HCT116 (cell line): ENCODE results near the gene SEMG1. TPM values are rescaled to one million over a fixed set of nuclear protein-coding genes. Genes with fewer than 3 reads are reported as not detected.

Experiments used
- ATAC-seq: fragments of 200-7000 bp; cut with Tn5 transposase; 2 replicates; pipeline ENCODE4 v1.9.1; 2020; ENCODE audit warnings: mild to moderate bottlenecking, moderate library complexity
- BruUV-seq: library from RNA; stranded (reverse); fragments of 400-500 nt; replicated peaks from 2 replicates; lab custom pipeline; 2021; lab: Mats Ljungman, UMichigan
- CTCF ChIA-PET: fragments of 300-600 bp; sonication (Branson Sonifier 250); formaldehyde crosslinking; loops from one replicate; lab custom pipeline; 2021; ENCODE audit warnings: antibody characterized with exemption; lab: Charles Lee
- POLR2A ChIA-PET: fragments of 300-600, 350-600 bp; sonication (Branson Sonifier 250); formaldehyde crosslinking; loops from one replicate; lab custom pipeline; 2021; ENCODE audit warnings: antibody characterized with exemption; lab: Charles Lee
- RAD21 ChIA-PET, 2 experiments: fragments of 300-600 bp; sonication (Branson Sonifier 250); formaldehyde crosslinking; loops; one replicate each; lab custom pipeline; 2023; ENCODE audit warnings: low total read pairs in 2 of 2; ENCODE audit not compliant: uncharacterized antibody in 2 of 2, unreplicated experiment in 2 of 2, low non-redundant PET in 1 of 2; lab: Charles Lee
- DNase-seq: peaks from one replicate; pipeline ENCODE4 v3.0.0-alpha.2; 2010; ENCODE audit warnings: low read depth, low spot score
- H2AFZ ChIP-seq: fragments of 200-600 bp; shearing (Covaris generic), sonication (generic); 2 replicates; pipeline ENCODE4 v1.6.1; 2017; ENCODE audit warnings: low read depth, mixed run types, mixed read lengths, antibody characterized with exemption, low read length; ENCODE audit not compliant: poor library complexity, severe bottlenecking
- H3K27ac ChIP-seq: 2 replicates; pipeline ENCODE4 v1.5.1; 2012; ENCODE audit warnings: low read depth, low read length
- H3K27me3 ChIP-seq: fragments of 200-600 bp; sonication (generic); 2 replicates; pipeline ENCODE4 v1.6.1; 2016; ENCODE audit warnings: mixed run types, low read length, mixed read lengths; ENCODE audit not compliant: insufficient read depth
- H3K36me3 ChIP-seq, 2 experiments: fragments of 200-500 bp in 1 of 2; fragments of 200-600 bp in 1 of 2; sonication (Bioruptor generic) in 1 of 2; sonication (generic) in 1 of 2; 2 replicates each; pipeline versions ENCODE4 v1.5.1 to v1.6.1; 2014 to 2016; ENCODE audit warnings: low read length in 2 of 2, inconsistent platforms in 1 of 2, mixed read lengths in 1 of 2, mixed run types in 1 of 2; ENCODE audit not compliant: insufficient read depth in 2 of 2, control insufficient read depth in 1 of 2
- H3K4me1 ChIP-seq, 2 experiments: fragments of 200-600 bp in 1 of 2; sonication (generic) in 1 of 2; 2 replicates each; pipeline versions ENCODE4 v1.5.1 to v1.6.1; 2012 to 2017; ENCODE audit warnings: low read length in 2 of 2, inconsistent platforms in 1 of 2, mild to moderate bottlenecking in 1 of 2, mixed read lengths in 1 of 2, mixed run types in 1 of 2, moderate library complexity in 1 of 2; ENCODE audit not compliant: insufficient read depth in 2 of 2, control insufficient read depth in 1 of 2
- H3K4me2 ChIP-seq: fragments of 200-600 bp; sonication (generic); 2 replicates; pipeline ENCODE4 v1.6.1; 2017; ENCODE audit warnings: mixed run types, low read length, mixed read lengths
- H3K4me3 ChIP-seq, 2 experiments: fragments of 200-600 bp in 1 of 2; sonication (generic) in 1 of 2; replicated peaks in 1 of 2; 2 replicates each; pipeline ENCODE4 v1.5.1; 2011 to 2016; ENCODE audit warnings: low read length in 2 of 2, control low read depth in 1 of 2, low read depth in 1 of 2, mild to moderate bottlenecking in 1 of 2, mixed read lengths in 1 of 2, mixed run types in 1 of 2
- H3K79me2 ChIP-seq: fragments of 200-600 bp; sonication (generic); 2 replicates; pipeline ENCODE4 v1.6.1; 2017; ENCODE audit warnings: mild to moderate bottlenecking, mixed run types, low read length, moderate library complexity, mixed read lengths; ENCODE audit not compliant: insufficient read depth
- H3K9ac ChIP-seq: fragments of 200-600 bp; sonication (generic); 2 replicates; pipeline ENCODE4 v1.6.1; 2016; ENCODE audit warnings: low read length, mixed read lengths
- H3K9me2 ChIP-seq: fragments of 200-600 bp; sonication (generic), shearing (Covaris generic); 2 replicates; pipeline ENCODE4 v1.6.1; 2017; ENCODE audit warnings: mixed run types, mild to moderate bottlenecking, moderate library complexity; ENCODE audit not compliant: insufficient read depth
- H3K9me3 ChIP-seq, 2 experiments: fragments of 200-500 bp in 1 of 2; fragments of 200-600 bp in 1 of 2; sonication (Bioruptor generic) in 1 of 2; sonication (generic) in 1 of 2; 2 replicates each; pipeline ENCODE4 v1.6.1; 2014 to 2017; ENCODE audit warnings: low read length in 2 of 2, mixed read lengths in 2 of 2, inconsistent platforms in 1 of 2, low read depth in 1 of 2, mild to moderate bottlenecking in 1 of 2, mixed run types in 1 of 2, moderate library complexity in 1 of 2; ENCODE audit not compliant: control insufficient read depth in 1 of 2, insufficient read depth in 1 of 2
- H4K20me1 ChIP-seq: fragments of 200-600 bp; sonication (generic), shearing (Covaris generic); 2 replicates; pipeline ENCODE4 v1.6.1; 2017; ENCODE audit warnings: mixed run types, mild to moderate bottlenecking, moderate library complexity; ENCODE audit not compliant: insufficient read depth
- CBX3 ChIP-seq: IDR thresholded peaks from 2 replicates; pipeline ENCODE4 v1.6.1; 2012; ENCODE audit warnings: low read depth
- CTCF ChIP-seq, 3 experiments: fragments of 200-600 bp in 1 of 3; sonication (generic) in 1 of 3; IDR thresholded peaks in 2 of 3; conservative IDR thresholded peaks in 1 of 3; 2 replicates each; pipeline ENCODE4 v1.5.1; 2012 to 2017; ENCODE audit warnings: low read depth in 2 of 3, low read length in 2 of 3, antibody characterized with exemption in 1 of 3, borderline replicate concordance in 1 of 3, control low read depth in 1 of 3, mild to moderate bottlenecking in 1 of 3, mixed read lengths in 1 of 3, mixed run types in 1 of 3, moderate library complexity in 1 of 3; ENCODE audit not compliant: insufficient read depth in 1 of 3
- EGR1 ChIP-seq: IDR thresholded peaks from 2 replicates; pipeline ENCODE4 v1.6.1; 2012; ENCODE audit warnings: low read depth
- ELF1 ChIP-seq: IDR thresholded peaks from 2 replicates; pipeline ENCODE4 v1.6.1; 2012; ENCODE audit warnings: low read depth, borderline replicate concordance
- EZH2 ChIP-seq: fragments of 200-600 bp; sonication (generic); IDR thresholded peaks from 2 replicates; pipeline ENCODE4 v1.6.1; 2017; ENCODE audit warnings: antibody characterized with exemption, mixed run types
- EZH2phosphoT487 ChIP-seq: fragments of 200-600 bp; IDR thresholded peaks from 2 replicates; pipeline ENCODE4 v1.6.1; 2018; ENCODE audit warnings: antibody characterized with exemption, borderline replicate concordance
- FOSL1 ChIP-seq: IDR thresholded peaks from 2 replicates; pipeline ENCODE4 v1.6.1; 2012; ENCODE audit warnings: low read depth
- JUND ChIP-seq: IDR thresholded peaks from 2 replicates; pipeline ENCODE4 v1.6.1; 2012
- POLR2AphosphoS5 ChIP-seq: IDR thresholded peaks from 2 replicates; pipeline ENCODE4 v1.6.1; 2011; ENCODE audit warnings: mild to moderate bottlenecking, low read depth, low read length, moderate library complexity
- RAD21 ChIP-seq: IDR thresholded peaks from 2 replicates; pipeline ENCODE4 v1.6.1; 2012; ENCODE audit warnings: low read depth, mild to moderate bottlenecking
- SP1 ChIP-seq: IDR thresholded peaks from 2 replicates; pipeline ENCODE4 v1.6.1; 2012; ENCODE audit warnings: low read depth
- SRF ChIP-seq: IDR thresholded peaks from 2 replicates; pipeline ENCODE4 v1.6.1; 2012; ENCODE audit warnings: low read depth
- TCF7L2 ChIP-seq: IDR thresholded peaks from 2 replicates; pipeline ENCODE4 v1.7.0; 2011; ENCODE audit warnings: borderline replicate concordance, inconsistent platforms; ENCODE audit not compliant: insufficient read depth, insufficient read length; ENCODE audit errors: extremely low read depth
- YY1 ChIP-seq: IDR thresholded peaks from 2 replicates; pipeline ENCODE4 v1.6.1; 2011; ENCODE audit warnings: low read length, low read depth, moderate library complexity, mild to moderate bottlenecking; ENCODE audit not compliant: insufficient replicate concordance; ENCODE audit errors: extremely low read depth
- ZNF274 ChIP-seq: fragments of 200-500 bp; sonication (Bioruptor generic); IDR thresholded peaks from 2 replicates; pipeline ENCODE4 v1.6.1; 2014; ENCODE audit warnings: mild to moderate bottlenecking, low read depth, low read length, inconsistent platforms
- intact Hi-C: fragments of 100-400 bp; cut with micrococcal nuclease; formaldehyde crosslinking; loops from 2 replicates; pipeline ENCODE4 v1.10.0; 2022
- total RNA-seq: library from RNA; stranded (reverse); gene quantifications from one replicate; pipeline ENCODE4 v1.2.1, GENCODE V29; 2021; ENCODE audit not compliant: unreplicated experiment
- TF ChIP-seq, protein P1 (sequence below): IDR thresholded peaks from 2 replicates; pipeline ENCODE4 v1.6.1; 2012; ENCODE audit warnings: low read depth

The SEMG1 gene
- total RNA-seq, 1 experiment from 2014 or later, result not detected

GRCh38 chr20:45179166-45179565, 27.7 kb upstream of the SEMG1 start:
- no peak for TF ChIP-seq ZNF274
- no peak for TF ChIP-seq YY1
- no peak for TF ChIP-seq CBX3
- no peak for TF ChIP-seq RAD21
- TF ChIP-seq SP1, result no peak
- TF ChIP-seq JUND, result no peak
- Histone ChIP-seq H3K9me2 (no peaks in the 10 kb centered on the region), H3K79me2 (no peaks in the 10 kb centered on the region), H3K27ac (no peak overlapping the region), H2AFZ (no peak overlapping the region), H3K36me3 (no peaks in the 10 kb centered on the region), H3K9me3 (no peaks in the 10 kb centered on the region), H3K27me3 (no peaks in the 10 kb centered on the region), H3K9ac (no peak overlapping the region), H3K4me3 (no peak overlapping the region), H3K4me2 (no peak overlapping the region), H4K20me1 (no peaks in the 10 kb centered on the region), H3K4me1 (no peaks in the 10 kb centered on the region)
- CTCF ChIA-PET, result no interaction called here
- intact Hi-C loops, result no loop called here
- BruUV-seq, result no TSS peak
- no peak for DNase-seq
- RAD21 ChIA-PET, result no interaction called here
- no peak for ATAC-seq
- POLR2A ChIA-PET, result no interaction called here

GRCh38 chr20:45181639-45182038, 25.2 kb upstream of the SEMG1 start:
- no peak overlapping the region for H3K4me2 ChIP-seq
- H3K79me2 ChIP-seq, result no peaks in the 10 kb centered on the region
- intact Hi-C loops, result no loop called here
- no peaks in the 10 kb centered on the region for H3K27me3 ChIP-seq
- no peaks in the 10 kb centered on the region for H3K36me3 ChIP-seq
- POLR2A ChIA-PET, result no interaction called here
- H3K9me2 ChIP-seq, result no peaks in the 10 kb centered on the region
- no TSS peak for BruUV-seq
- no peak overlapping the region for H3K4me3 ChIP-seq
- CTCF ChIA-PET, result no interaction called here
- no peaks in the 10 kb centered on the region for H3K4me1 ChIP-seq
- no peaks in the 10 kb centered on the region for H4K20me1 ChIP-seq
- H3K9me3 ChIP-seq, result no peaks in the 10 kb centered on the region
- RAD21 ChIA-PET, result no interaction called here
- no peak for DNase-seq
- no peak for ATAC-seq
- no peak overlapping the region for H3K9ac ChIP-seq
- H3K27ac ChIP-seq, result no peak overlapping the region
- no peak overlapping the region for H2AFZ ChIP-seq
- no peak for TF ChIP-seq SP1
- TF ChIP-seq EZH2phosphoT487, result no peak
- TF ChIP-seq ELF1, result no peak
- no peak for TF ChIP-seq RAD21
- TF ChIP-seq ZNF274, result no peak
- no peak for TF ChIP-seq TCF7L2
- TF ChIP-seq SRF, result no peak
- TF ChIP-seq EGR1, result no peak
- TF ChIP-seq POLR2AphosphoS5, result no peak
- TF ChIP-seq, protein P1, sequence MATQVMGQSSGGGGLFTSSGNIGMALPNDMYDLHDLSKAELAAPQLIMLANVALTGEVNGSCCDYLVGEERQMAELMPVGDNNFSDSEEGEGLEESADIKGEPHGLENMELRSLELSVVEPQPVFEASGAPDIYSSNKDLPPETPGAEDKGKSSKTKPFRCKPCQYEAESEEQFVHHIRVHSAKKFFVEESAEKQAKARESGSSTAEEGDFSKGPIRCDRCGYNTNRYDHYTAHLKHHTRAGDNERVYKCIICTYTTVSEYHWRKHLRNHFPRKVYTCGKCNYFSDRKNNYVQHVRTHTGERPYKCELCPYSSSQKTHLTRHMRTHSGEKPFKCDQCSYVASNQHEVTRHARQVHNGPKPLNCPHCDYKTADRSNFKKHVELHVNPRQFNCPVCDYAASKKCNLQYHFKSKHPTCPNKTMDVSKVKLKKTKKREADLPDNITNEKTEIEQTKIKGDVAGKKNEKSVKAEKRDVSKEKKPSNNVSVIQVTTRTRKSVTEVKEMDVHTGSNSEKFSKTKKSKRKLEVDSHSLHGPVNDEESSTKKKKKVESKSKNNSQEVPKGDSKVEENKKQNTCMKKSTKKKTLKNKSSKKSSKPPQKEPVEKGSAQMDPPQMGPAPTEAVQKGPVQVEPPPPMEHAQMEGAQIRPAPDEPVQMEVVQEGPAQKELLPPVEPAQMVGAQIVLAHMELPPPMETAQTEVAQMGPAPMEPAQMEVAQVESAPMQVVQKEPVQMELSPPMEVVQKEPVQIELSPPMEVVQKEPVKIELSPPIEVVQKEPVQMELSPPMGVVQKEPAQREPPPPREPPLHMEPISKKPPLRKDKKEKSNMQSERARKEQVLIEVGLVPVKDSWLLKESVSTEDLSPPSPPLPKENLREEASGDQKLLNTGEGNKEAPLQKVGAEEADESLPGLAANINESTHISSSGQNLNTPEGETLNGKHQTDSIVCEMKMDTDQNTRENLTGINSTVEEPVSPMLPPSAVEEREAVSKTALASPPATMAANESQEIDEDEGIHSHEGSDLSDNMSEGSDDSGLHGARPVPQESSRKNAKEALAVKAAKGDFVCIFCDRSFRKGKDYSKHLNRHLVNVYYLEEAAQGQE, result no peak
- no peak for TF ChIP-seq FOSL1
- no peak for TF ChIP-seq JUND
- no peak for TF ChIP-seq EZH2
- no peak for TF ChIP-seq CTCF (IDR thresholded peaks at IDR 0.05 in 2 of 3, conservative IDR thresholded peaks at IDR 0.05 in 1 of 3; ENCODE audit: borderline replicate concordance in 1 of 3, insufficient read depth in 1 of 3, low read depth in 2 of 3, low read length in 2 of 3)
